WTC11 (cell line): ENCODE measurements around the gene MEN1. TPM values are rescaled to one million over a fixed set of nuclear protein-coding genes. Genes with fewer than 3 reads are reported as not detected.
A peak's percentile ranks its signal among the peaks of the same experiment; 100 is the strongest.

ENCODE experiments used
- ATAC-seq: fragments of 200-7000 bp; cut with Tn5 transposase; 2 replicates; pipeline ENCODE4 v1.10.0; 2021; ENCODE audit warnings: mild to moderate bottlenecking, moderate library complexity
- CTCF ChIA-PET: fragments of 300-600 bp; sonication (Branson Sonifier 250); formaldehyde crosslinking; loops from one replicate; lab custom pipeline; 2021; ENCODE audit warnings: antibody characterized with exemption; lab: Charles Lee
- POLR2A ChIA-PET: fragments of 350-600 bp; sonication (Branson Sonifier 250); formaldehyde crosslinking; loops from one replicate; lab custom pipeline; 2021; ENCODE audit warnings: antibody characterized with exemption; lab: Charles Lee
- DNase-seq: peaks from one replicate; pipeline ENCODE4 v3.0.0; 2021; ENCODE audit warnings: low spot score
- H3K27ac Mint-ChIP-seq: 2 replicates; pipeline ENCODE4 v1.8.0; 2021; ENCODE audit warnings: mixed read lengths
- H3K27me3 Mint-ChIP-seq: 2 replicates; pipeline ENCODE4 v1.8.0; 2021; ENCODE audit warnings: low read depth, mild to moderate bottlenecking, moderate library complexity, mixed read lengths
- H3K36me3 Mint-ChIP-seq: 2 replicates; pipeline ENCODE4 v1.8.0; 2021; ENCODE audit warnings: mixed read lengths
- H3K4me1 Mint-ChIP-seq: 2 replicates; pipeline ENCODE4 v1.8.0; 2022; ENCODE audit warnings: mixed read lengths
- H3K4me3 Mint-ChIP-seq: 2 replicates; pipeline ENCODE4 v1.8.0; 2021; ENCODE audit warnings: mild to moderate bottlenecking, moderate library complexity, mixed read lengths
- H3K9me3 Mint-ChIP-seq: 2 replicates; pipeline ENCODE4 v1.8.0; 2021; ENCODE audit warnings: mixed read lengths
- CREM ChIP-seq: sonication (generic); formaldehyde crosslinking; IDR thresholded peaks from 2 replicates; pipeline ENCODE4 v1.8.1; 2022; ENCODE audit warnings: mild to moderate bottlenecking, missing genetic modification reagents, moderate library complexity
- ETV6 ChIP-seq: sonication (generic); formaldehyde crosslinking; IDR thresholded peaks from 2 replicates; pipeline ENCODE4 v1.8.1; 2022; ENCODE audit warnings: mild to moderate bottlenecking, missing genetic modification reagents
- FOXP1 ChIP-seq: sonication (generic); formaldehyde crosslinking; IDR thresholded peaks from 2 replicates; pipeline ENCODE4 v1.8.0; 2022; ENCODE audit warnings: missing genetic modification reagents, mild to moderate bottlenecking, moderate library complexity, borderline replicate concordance
- FOXP4 ChIP-seq: sonication (generic); formaldehyde crosslinking; IDR thresholded peaks from 2 replicates; pipeline ENCODE4 v1.8.0; 2022; ENCODE audit warnings: mild to moderate bottlenecking, missing genetic modification reagents
- GTF2I ChIP-seq: fragments of 250-450 bp; sonication (Bioruptor Pico); conservative IDR thresholded peaks from 2 replicates; pipeline ENCODE4 v1.4.0; 2021; ENCODE audit warnings: mild to moderate bottlenecking
- JUN ChIP-seq: sonication (generic); formaldehyde crosslinking; IDR thresholded peaks from 2 replicates; pipeline ENCODE4 v1.8.0; 2023; ENCODE audit warnings: mild to moderate bottlenecking, missing genetic modification reagents
- MAX ChIP-seq: sonication (generic); formaldehyde crosslinking; IDR thresholded peaks from 2 replicates; pipeline ENCODE4 v1.8.0; 2022; ENCODE audit warnings: mild to moderate bottlenecking, missing genetic modification reagents
- NFE2L1 ChIP-seq: sonication (generic); formaldehyde crosslinking; IDR thresholded peaks from 2 replicates; pipeline ENCODE4 v1.8.1; 2023; ENCODE audit warnings: missing genetic modification reagents
- ZMAT4 ChIP-seq: fragments of 250-450 bp; sonication (Bioruptor Pico); IDR thresholded peaks from 2 replicates; pipeline ENCODE4 v1.9.0; 2021; ENCODE audit warnings: mild to moderate bottlenecking
- ZNF121 ChIP-seq: sonication (generic); formaldehyde crosslinking; IDR thresholded peaks from 2 replicates; pipeline ENCODE4 v1.8.0; 2023; ENCODE audit warnings: missing genetic modification reagents
- ZNF232 ChIP-seq: sonication (generic); formaldehyde crosslinking; IDR thresholded peaks from 2 replicates; pipeline ENCODE4 v1.8.0; 2022; ENCODE audit warnings: mild to moderate bottlenecking, missing genetic modification reagents
- ZNF416 ChIP-seq: fragments of 250-450 bp; sonication (Bioruptor Pico); IDR thresholded peaks from 2 replicates; pipeline ENCODE4 v1.9.0; 2021; ENCODE audit warnings: mild to moderate bottlenecking, inconsistent platforms
- total RNA-seq: library from RNA; stranded (reverse); gene quantifications from 3 replicates; pipeline ENCODE4 v1.2.3, GENCODE V29; 2021
- TF ChIP-seq, protein P1 (sequence below): sonication (generic); formaldehyde crosslinking; IDR thresholded peaks from 2 replicates; pipeline ENCODE4 v1.8.0; 2023; ENCODE audit warnings: mild to moderate bottlenecking, missing genetic modification reagents
- TF ChIP-seq, protein P2 (sequence below): sonication (generic); formaldehyde crosslinking; IDR thresholded peaks from 2 replicates; pipeline ENCODE4 v1.8.1; 2022; ENCODE audit warnings: mild to moderate bottlenecking, missing genetic modification reagents, moderate library complexity, borderline replicate concordance
- TF ChIP-seq, protein P3 (sequence below): sonication (generic); formaldehyde crosslinking; IDR thresholded peaks from 2 replicates; pipeline ENCODE4 v1.8.0; 2022; ENCODE audit warnings: mild to moderate bottlenecking, missing genetic modification reagents
- TF ChIP-seq, protein P4 (sequence below): sonication (generic); formaldehyde crosslinking; IDR thresholded peaks from 2 replicates; pipeline ENCODE4 v1.8.1; 2022; ENCODE audit warnings: missing genetic modification reagents, borderline replicate concordance
- TF ChIP-seq, protein P5 (sequence below): sonication (generic); formaldehyde crosslinking; IDR thresholded peaks from 2 replicates; pipeline ENCODE4 v1.8.1; 2023; ENCODE audit warnings: mild to moderate bottlenecking, moderate library complexity, missing genetic modification reagents
- TF ChIP-seq, protein P6 (sequence below): sonication (generic); formaldehyde crosslinking; IDR thresholded peaks from 2 replicates; pipeline ENCODE4 v1.8.1; 2023; ENCODE audit warnings: mild to moderate bottlenecking, missing genetic modification reagents, moderate library complexity

The MEN1 gene
- total RNA-seq, 1 experiment from 2014 or later = 47.1 TPM

DNA sequence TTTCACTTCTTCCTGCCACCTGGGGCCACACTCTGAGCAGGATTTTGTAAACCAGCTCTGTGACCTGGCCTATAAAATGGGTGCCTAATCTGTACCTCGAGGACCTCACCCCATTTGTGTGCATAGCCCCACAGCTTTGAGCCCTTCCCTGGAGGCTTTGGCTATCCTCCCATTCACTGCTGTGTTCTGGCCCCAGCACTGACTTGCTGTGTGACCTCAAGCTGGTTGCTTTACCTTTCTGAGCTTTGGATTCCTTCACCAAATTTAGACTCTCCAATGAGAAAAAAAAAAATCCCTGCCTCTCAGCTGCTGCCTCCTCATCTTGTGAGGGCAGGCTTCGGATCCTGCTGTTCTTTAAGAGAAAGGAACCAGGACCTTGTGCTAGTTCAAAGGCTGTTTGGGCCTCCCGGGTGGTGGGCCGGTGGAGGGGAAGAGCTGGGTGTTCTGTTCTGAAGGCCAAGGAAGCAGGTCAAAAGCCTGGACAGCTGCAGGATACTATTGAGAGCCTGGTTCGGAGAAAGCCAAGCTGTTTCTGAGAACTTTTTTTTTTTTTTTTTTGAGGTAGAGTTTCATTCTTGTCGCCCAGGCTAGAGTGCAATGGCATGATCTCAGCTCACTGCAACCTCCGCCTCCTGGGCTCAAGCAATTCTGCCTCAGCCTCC lies 49.5 kb downstream of the MEN1 start:
- POLR2A ChIA-PET = interaction anchor here (0.6 to 5.0 kb wide), 12 partner anchors 14 to 832 kb away, joined by 3 to 45 read pairs (median 4); partner anchors contain the start of genes RASGRP2 and SF1
- H3K9me3 Mint-ChIP-seq = no peaks in the 10 kb centered on the region
- ATAC-seq (no peak), DNase-seq (no peak)
- no peak overlapping the region for H3K4me3 Mint-ChIP-seq
- H3K36me3 Mint-ChIP-seq = peaks cover 16% of the 10 kb centered on the region
- H3K27ac Mint-ChIP-seq = peak overlapping the region; percentile 79
- peaks cover 73% of the 10 kb centered on the region for H3K4me1 Mint-ChIP-seq
- CTCF ChIA-PET = interaction anchor here (0.6 to 7.5 kb wide), 8 partner anchors 10 to 350 kb away, joined by 3 to 150 read pairs (median 4); partner anchors contain the start of genes RASGRP2, SF1 and TM7SF2
- TF ChIP-seq GTF2I (CRISPR knock-in tag) (0 out of 2 replicates have a peak, but pooled peaks have one; percentile 70), CREM (no peak)
- H3K27me3 Mint-ChIP-seq = no peaks in the 10 kb centered on the region; the same call in 1 of the 2 replicates

GRCh38 chr11:64759722-64760719 lies 50.3 kb downstream of the MEN1 start, which contains the start of gene PYGM:
TSS of gene PYGM (minus strand) at chr11:64759974. CDS start at chr11:64759898, 76 bp downstream.
- ChIA-PET CTCF (interaction anchor here (0.6 to 7.5 kb wide), 17 partner anchors 8 to 475 kb away, joined by 3 to 150 read pairs (median 4); partner anchors contain the start of genes BAD, NRXN2, RASGRP2 and SF1), POLR2A (interaction anchor here (0.7 to 5.0 kb wide), 9 partner anchors 13 to 540 kb away, joined by 3 to 45 read pairs (median 3); partner anchors contain the start of gene SF1)
- H3K4me3 Mint-ChIP-seq = peak within 1 kb of the TSS; percentile 50
- no peaks in the 10 kb centered on the region; the same call in 1 of the 2 replicates for H3K27me3 Mint-ChIP-seq
- no peaks in the 10 kb centered on the region for H3K9me3 Mint-ChIP-seq
- peaks cover 67% of the 10 kb centered on the region for H3K4me1 Mint-ChIP-seq
- H3K36me3 Mint-ChIP-seq = peaks cover 10% of the 10 kb centered on the region
- ATAC-seq (peak; percentile 76), DNase-seq (peak; percentile 84)
- H3K27ac Mint-ChIP-seq = peak within 1 kb of the TSS; percentile 94
- TF ChIP-seq, protein P1, sequence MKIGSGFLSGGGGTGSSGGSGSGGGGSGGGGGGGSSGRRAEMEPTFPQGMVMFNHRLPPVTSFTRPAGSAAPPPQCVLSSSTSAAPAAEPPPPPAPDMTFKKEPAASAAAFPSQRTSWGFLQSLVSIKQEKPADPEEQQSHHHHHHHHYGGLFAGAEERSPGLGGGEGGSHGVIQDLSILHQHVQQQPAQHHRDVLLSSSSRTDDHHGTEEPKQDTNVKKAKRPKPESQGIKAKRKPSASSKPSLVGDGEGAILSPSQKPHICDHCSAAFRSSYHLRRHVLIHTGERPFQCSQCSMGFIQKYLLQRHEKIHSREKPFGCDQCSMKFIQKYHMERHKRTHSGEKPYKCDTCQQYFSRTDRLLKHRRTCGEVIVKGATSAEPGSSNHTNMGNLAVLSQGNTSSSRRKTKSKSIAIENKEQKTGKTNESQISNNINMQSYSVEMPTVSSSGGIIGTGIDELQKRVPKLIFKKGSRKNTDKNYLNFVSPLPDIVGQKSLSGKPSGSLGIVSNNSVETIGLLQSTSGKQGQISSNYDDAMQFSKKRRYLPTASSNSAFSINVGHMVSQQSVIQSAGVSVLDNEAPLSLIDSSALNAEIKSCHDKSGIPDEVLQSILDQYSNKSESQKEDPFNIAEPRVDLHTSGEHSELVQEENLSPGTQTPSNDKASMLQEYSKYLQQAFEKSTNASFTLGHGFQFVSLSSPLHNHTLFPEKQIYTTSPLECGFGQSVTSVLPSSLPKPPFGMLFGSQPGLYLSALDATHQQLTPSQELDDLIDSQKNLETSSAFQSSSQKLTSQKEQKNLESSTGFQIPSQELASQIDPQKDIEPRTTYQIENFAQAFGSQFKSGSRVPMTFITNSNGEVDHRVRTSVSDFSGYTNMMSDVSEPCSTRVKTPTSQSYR (CRISPR knock-in tag) = no peak
- no peak for TF ChIP-seq ZNF232 (CRISPR knock-in tag)
- 0 out of 2 replicates have a peak, but pooled peaks have one; percentile 18 for TF ChIP-seq NFE2L1 (CRISPR knock-in tag)
- TF ChIP-seq FOXP1 (CRISPR knock-in tag) = peak; percentile 45; the same call in 1 of the 2 replicates
- TF ChIP-seq ZNF121 (CRISPR knock-in tag) = peak; percentile 79
- TF ChIP-seq, protein P2, sequence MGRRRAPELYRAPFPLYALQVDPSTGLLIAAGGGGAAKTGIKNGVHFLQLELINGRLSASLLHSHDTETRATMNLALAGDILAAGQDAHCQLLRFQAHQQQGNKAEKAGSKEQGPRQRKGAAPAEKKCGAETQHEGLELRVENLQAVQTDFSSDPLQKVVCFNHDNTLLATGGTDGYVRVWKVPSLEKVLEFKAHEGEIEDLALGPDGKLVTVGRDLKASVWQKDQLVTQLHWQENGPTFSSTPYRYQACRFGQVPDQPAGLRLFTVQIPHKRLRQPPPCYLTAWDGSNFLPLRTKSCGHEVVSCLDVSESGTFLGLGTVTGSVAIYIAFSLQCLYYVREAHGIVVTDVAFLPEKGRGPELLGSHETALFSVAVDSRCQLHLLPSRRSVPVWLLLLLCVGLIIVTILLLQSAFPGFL (CRISPR knock-in tag) = no peak
- TF ChIP-seq ZNF416 (CRISPR knock-in tag) = 0 out of 2 replicates have a peak, but pooled peaks have one; percentile 5
- no peak for TF ChIP-seq ZMAT4 (CRISPR knock-in tag)
- TF ChIP-seq FOXP4 = 0 out of 2 replicates have a peak, but pooled peaks have one; percentile 40
- TF ChIP-seq, protein P3, sequence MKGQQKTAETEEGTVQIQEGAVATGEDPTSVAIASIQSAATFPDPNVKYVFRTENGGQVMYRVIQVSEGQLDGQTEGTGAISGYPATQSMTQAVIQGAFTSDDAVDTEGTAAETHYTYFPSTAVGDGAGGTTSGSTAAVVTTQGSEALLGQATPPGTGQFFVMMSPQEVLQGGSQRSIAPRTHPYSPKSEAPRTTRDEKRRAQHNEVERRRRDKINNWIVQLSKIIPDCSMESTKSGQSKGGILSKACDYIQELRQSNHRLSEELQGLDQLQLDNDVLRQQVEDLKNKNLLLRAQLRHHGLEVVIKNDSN (CRISPR knock-in tag) = 0 out of 2 replicates have a peak, but pooled peaks have one; percentile 11
- TF ChIP-seq, protein P4, sequence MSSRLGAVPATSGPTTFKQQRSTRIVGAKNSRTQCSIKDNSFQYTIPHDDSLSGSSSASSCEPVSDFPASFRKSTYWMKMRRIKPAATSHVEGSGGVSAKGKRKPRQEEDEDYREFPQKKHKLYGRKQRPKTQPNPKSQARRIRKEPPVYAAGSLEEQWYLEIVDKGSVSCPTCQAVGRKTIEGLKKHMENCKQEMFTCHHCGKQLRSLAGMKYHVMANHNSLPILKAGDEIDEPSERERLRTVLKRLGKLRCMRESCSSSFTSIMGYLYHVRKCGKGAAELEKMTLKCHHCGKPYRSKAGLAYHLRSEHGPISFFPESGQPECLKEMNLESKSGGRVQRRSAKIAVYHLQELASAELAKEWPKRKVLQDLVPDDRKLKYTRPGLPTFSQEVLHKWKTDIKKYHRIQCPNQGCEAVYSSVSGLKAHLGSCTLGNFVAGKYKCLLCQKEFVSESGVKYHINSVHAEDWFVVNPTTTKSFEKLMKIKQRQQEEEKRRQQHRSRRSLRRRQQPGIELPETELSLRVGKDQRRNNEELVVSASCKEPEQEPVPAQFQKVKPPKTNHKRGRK (CRISPR knock-in tag) = no peak
- TF ChIP-seq, protein P5, sequence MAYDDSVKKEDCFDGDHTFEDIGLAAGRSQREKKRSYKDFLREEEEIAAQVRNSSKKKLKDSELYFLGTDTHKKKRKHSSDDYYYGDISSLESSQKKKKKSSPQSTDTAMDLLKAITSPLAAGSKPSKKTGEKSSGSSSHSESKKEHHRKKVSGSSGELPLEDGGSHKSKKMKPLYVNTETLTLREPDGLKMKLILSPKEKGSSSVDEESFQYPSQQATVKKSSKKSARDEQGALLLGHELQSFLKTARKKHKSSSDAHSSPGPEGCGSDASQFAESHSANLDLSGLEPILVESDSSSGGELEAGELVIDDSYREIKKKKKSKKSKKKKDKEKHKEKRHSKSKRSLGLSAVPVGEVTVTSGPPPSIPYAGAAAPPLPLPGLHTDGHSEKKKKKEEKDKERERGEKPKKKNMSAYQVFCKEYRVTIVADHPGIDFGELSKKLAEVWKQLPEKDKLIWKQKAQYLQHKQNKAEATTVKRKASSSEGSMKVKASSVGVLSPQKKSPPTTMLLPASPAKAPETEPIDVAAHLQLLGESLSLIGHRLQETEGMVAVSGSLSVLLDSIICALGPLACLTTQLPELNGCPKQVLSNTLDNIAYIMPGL (CRISPR knock-in tag) = no peak
- peak; percentile 70 for TF ChIP-seq MAX (CRISPR knock-in tag)
- no peak for TF ChIP-seq JUN (CRISPR knock-in tag)
- TF ChIP-seq, protein P6, sequence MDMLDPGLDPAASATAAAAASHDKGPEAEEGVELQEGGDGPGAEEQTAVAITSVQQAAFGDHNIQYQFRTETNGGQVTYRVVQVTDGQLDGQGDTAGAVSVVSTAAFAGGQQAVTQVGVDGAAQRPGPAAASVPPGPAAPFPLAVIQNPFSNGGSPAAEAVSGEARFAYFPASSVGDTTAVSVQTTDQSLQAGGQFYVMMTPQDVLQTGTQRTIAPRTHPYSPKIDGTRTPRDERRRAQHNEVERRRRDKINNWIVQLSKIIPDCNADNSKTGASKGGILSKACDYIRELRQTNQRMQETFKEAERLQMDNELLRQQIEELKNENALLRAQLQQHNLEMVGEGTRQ (CRISPR knock-in tag) = no peak
- TF ChIP-seq ETV6 (CRISPR knock-in tag) = 0 out of 2 replicates have a peak, but pooled peaks have one; percentile 53
